Measurements from ENCODE around the gene NISCH. TPM values are rescaled to one million over a fixed set of nuclear protein-coding genes. Genes with fewer than 3 reads are reported as not detected.

NISCH gene
- total and polyA plus RNA-seq, 2 donors (not counting 1 experiment from before 2014, with no cell fraction given), result 130 to 169 TPM

- Mint-ChIP-seq H3K4me1 (peaks cover 29% of the 10 kb centered on the region), H3K4me3 (no peak overlapping the region), H3K27me3 (no peaks in the 10 kb centered on the region), H3K9me3 (ENCODE audit: insufficient read depth) (no peaks in the 10 kb centered on the region), H3K27ac (no peak overlapping the region)
- TF ChIP-seq EZH2 (IDR thresholded peaks at IDR 0.05; ENCODE audit: borderline replicate concordance, insufficient read depth, low read depth, low read length, poor library complexity, severe bottlenecking), result no peak
- Histone ChIP-seq H4K20me1 (ENCODE audit: control insufficient read depth, insufficient read depth, low read length, poor library complexity, severe bottlenecking) (no peaks in the 10 kb centered on the region), H3K9me3 (ENCODE audit: control extremely low read depth in 1 of 3, control insufficient read depth in 2 of 3, insufficient read depth in 1 of 3, low read length in 2 of 3) (no peaks in the 10 kb centered on the region), H3K9ac (ENCODE audit: low read length) (no peak overlapping the region), H3K27ac (ENCODE audit: low read length in 2 of 2) (no peak overlapping the region), H3K79me2 (ENCODE audit: control insufficient read depth, insufficient read depth, low read length) (peaks cover 41% of the 10 kb centered on the region), H2AFZ (ENCODE audit: insufficient read depth, low read depth, low read length, poor library complexity, severe bottlenecking) (no peak overlapping the region), H3K4me3 (ENCODE audit: control extremely low read depth in 1 of 5, extremely low read depth in 1 of 5, insufficient read depth in 1 of 5, low read depth in 2 of 5, low read length in 4 of 5) (no peak overlapping the region), H3K36me3 (replicated peaks in 1 of 2; ENCODE audit: control extremely low read depth in 1 of 2, control insufficient read depth in 1 of 2, extremely low read depth in 1 of 2, insufficient read depth in 2 of 2, low read length in 1 of 2) (peaks cover 0 to 2% of the 10 kb centered on the region in 2 experiments), H3K4me2 (replicated peaks; ENCODE audit: low read depth, low read length, poor library complexity, severe bottlenecking) (no peak overlapping the region), H3K27me3 (replicated peaks in 1 of 4; ENCODE audit: control extremely low read depth in 1 of 4, control insufficient read depth in 3 of 4, insufficient read depth in 4 of 4, low read length in 3 of 4) (no peaks in the 10 kb centered on the region), H3K4me1 (ENCODE audit: control insufficient read depth in 2 of 2, insufficient read depth in 2 of 2, low read length in 2 of 2) (peaks cover 16 to 27% of the 10 kb centered on the region in 2 donors)
- DNase-seq (no peak), ATAC-seq (ENCODE audit: low read depth) (no peak)
- intact Hi-C loops (cut with micrococcal nuclease), result no loop called here
- ChIA-PET CTCF (interaction anchor here (0.8 kb wide), 1 partner anchor 451 kb away, joined by 3 read pairs; no protein-coding TSS in a partner anchor), POLR2A (no interaction called here)
- 96% methylated on average over 11 of the region's 11 CpGs for WGBS (ENCODE audit: insufficient coverage)
These were observed 2.7 kb upstream of the NISCH start for GRCh38 chr3:52452570-52453221.

GRCh38 chr3:52453496-52454249, 1.7 kb upstream of the NISCH start, which contains the start of gene TNNC1:
Gene TNNC1, minus strand, starts transcription at chr3:52454041. Its CDS starts 26 bp downstream, at chr3:52454015.
- H3K27ac ChIP-seq (ENCODE audit: low read length in 2 of 2), result peak within 1 kb of the TSS; percentile 88 to 92
- ChIA-PET CTCF (interaction anchor here (1.0 kb wide), 2 partner anchors 8 to 41 kb away, joined by 5 read pairs; partner anchors contain the start of gene SEMA3G), POLR2A (no interaction called here)
- peaks cover 0 to 8% of the 10 kb centered on the region in 2 experiments for H3K36me3 ChIP-seq (replicated peaks in 1 of 2; ENCODE audit: control extremely low read depth in 1 of 2, control insufficient read depth in 1 of 2, extremely low read depth in 1 of 2, insufficient read depth in 2 of 2, low read length in 1 of 2)
- no peaks in the 10 kb centered on the region for H3K9me3 ChIP-seq (ENCODE audit: control extremely low read depth in 1 of 3, control insufficient read depth in 2 of 3, insufficient read depth in 1 of 3, low read length in 2 of 3)
- peak within 1 kb of the TSS; percentile 73 for H3K9ac ChIP-seq (ENCODE audit: low read length)
- H2AFZ ChIP-seq (ENCODE audit: insufficient read depth, low read depth, low read length, poor library complexity, severe bottlenecking), result peak within 1 kb of the TSS; percentile 89
- no peak for TF ChIP-seq CTCF (IDR thresholded peaks at IDR 0.05)
- no peak for TF ChIP-seq EZH2 (IDR thresholded peaks at IDR 0.05; ENCODE audit: borderline replicate concordance, insufficient read depth, low read depth, low read length, poor library complexity, severe bottlenecking)
- Mint-ChIP-seq H3K4me3 (peak within 1 kb of the TSS; percentile 88), H3K4me1 (peaks cover 36% of the 10 kb centered on the region), H3K27ac (peak within 1 kb of the TSS; percentile 94), H3K9me3 (ENCODE audit: insufficient read depth) (no peaks in the 10 kb centered on the region), H3K27me3 (no peaks in the 10 kb centered on the region)
- intact Hi-C loops (cut with micrococcal nuclease), result no loop called here
- 86% methylated on average over 14 of the region's 16 CpGs for WGBS (ENCODE audit: insufficient coverage)
- H3K4me3 ChIP-seq (ENCODE audit: control extremely low read depth in 1 of 5, extremely low read depth in 1 of 5, insufficient read depth in 1 of 5, low read depth in 2 of 5, low read length in 4 of 5), result peak within 1 kb of the TSS; percentile 50 to 81 (median 70)
- no peaks in the 10 kb centered on the region for H4K20me1 ChIP-seq (ENCODE audit: control insufficient read depth, insufficient read depth, low read length, poor library complexity, severe bottlenecking)
- no peaks in the 10 kb centered on the region for H3K27me3 ChIP-seq (replicated peaks in 1 of 4; ENCODE audit: control extremely low read depth in 1 of 4, control insufficient read depth in 3 of 4, insufficient read depth in 4 of 4, low read length in 3 of 4)
- DNase-seq (no peak), ATAC-seq (ENCODE audit: low read depth) (no peak)
- peak within 1 kb of the TSS; percentile 86 for H3K4me2 ChIP-seq (replicated peaks; ENCODE audit: low read depth, low read length, poor library complexity, severe bottlenecking)
- peaks cover 41% of the 10 kb centered on the region for H3K79me2 ChIP-seq (ENCODE audit: control insufficient read depth, insufficient read depth, low read length)
- H3K4me1 ChIP-seq (ENCODE audit: control insufficient read depth in 2 of 2, insufficient read depth in 2 of 2, low read length in 2 of 2), result peaks cover 16 to 27% of the 10 kb centered on the region in 2 donors
